DND-41 (cell line): ENCODE measurements around the gene SH3RF3.

ENCODE experiments used
- CTCF ChIP-seq: IDR thresholded peaks from 2 replicates; pipeline ENCODE4 v1.5.1; 2012; ENCODE audit warnings: borderline replicate concordance, low read length, moderate library complexity, mild to moderate bottlenecking; ENCODE audit not compliant: poor library complexity, severe bottlenecking; ENCODE audit errors: extremely low read depth
- EZH2 ChIP-seq: IDR thresholded peaks from 3 replicates; pipeline ENCODE4 v1.6.1; 2012; ENCODE audit warnings: borderline replicate concordance, low read depth, mild to moderate bottlenecking, moderate library complexity, low read length, inconsistent platforms; ENCODE audit not compliant: severe bottlenecking

GRCh38 chr2:109151519-109151918, 22.5 kb downstream of the SH3RF3 start:
- TF ChIP-seq CTCF (no peak), EZH2 (no peak)
